ENCODE results near the gene ZNF544. TPM values are rescaled to one million over a fixed set of nuclear protein-coding genes. Genes with fewer than 3 reads are reported as not detected.

The ZNF544 gene
- total and polyA plus RNA-seq, 2 of the 8 experiments (the other 6 are each of a cell fraction or from before 2014, with no cell fraction given): 48.8 to 60.8 TPM

DNA sequence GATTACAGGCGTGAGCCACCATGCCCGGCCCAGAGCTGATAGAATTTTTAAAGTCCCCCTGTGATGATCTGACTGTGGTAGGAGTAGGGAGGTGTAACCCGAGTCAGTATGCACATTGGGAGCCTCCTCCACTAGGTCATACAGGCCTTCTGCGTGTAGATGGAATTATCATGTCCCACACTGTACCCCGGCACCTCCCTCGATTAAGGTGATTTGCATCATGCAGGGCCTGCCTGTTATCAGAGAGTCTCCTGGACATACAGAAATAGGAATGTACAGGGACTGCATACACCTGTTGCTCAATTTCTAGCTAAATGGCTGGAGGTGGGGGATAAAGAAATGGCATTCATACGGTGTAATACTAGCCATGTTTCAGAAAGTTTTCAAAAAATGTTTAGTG, 75.5 kb downstream of the ZNF544 start:
- ChIA-PET POLR2A (ENCODE audit: partially characterized antibody) (interaction anchor here (1.0 to 2.5 kb wide), 12 partner anchors 9 to 121 kb away, joined by 3 to 13 read pairs (median 4); partner anchors contain the start of genes ZNF274 and ZNF8), CTCF (ENCODE audit: partially characterized antibody) (no interaction called here)
- FAIRE-seq (no peak), DNase-seq (ENCODE audit: low read depth in 1 of 2, low spot score in 2 of 2) (no peak)
- WGBS, 2 experiments (ENCODE audit: extremely low coverage in 1 of 2, insufficient coverage in 1 of 2, insufficient read length in 1 of 2, insufficient replicate concordance in 2 of 2, low coverage in 1 of 2, low lambda C conversion rate in 2 of 2, missing lambda C conversion rate in 1 of 2): 73% methylated on average over 7 of the region's 7 CpGs; no CpG with 5 or more reads in 1 of the 2 experiments
- Histone ChIP-seq H3K56ac (replicated peaks; ENCODE audit: insufficient read length, low read depth, low read length) (no peak overlapping the region), H3K27me3 (replicated peaks in 1 of 4; ENCODE audit: control insufficient read depth in 3 of 4, extremely low read depth in 1 of 4, insufficient read depth in 3 of 4, low read length in 3 of 4) (no peaks in the 10 kb centered on the region), H2BK120ac (replicated peaks; ENCODE audit: low read depth, low read length) (no peak overlapping the region), H3K4me2 (ENCODE audit: insufficient read depth in 1 of 2, low read depth in 2 of 2, low read length in 2 of 2) (peak overlapping the region; percentile 89 to 90), H4K20me1 (replicated peaks in 1 of 2; ENCODE audit: control insufficient read depth in 1 of 2, insufficient read depth in 2 of 2, low read length in 2 of 2) (peaks cover 5 to 7% of the 10 kb centered on the region in 2 experiments), H2BK12ac (ENCODE audit: low read depth, low read length) (no peak overlapping the region), H3K14ac (ENCODE audit: insufficient read length) (no peak overlapping the region), H3K4ac (replicated peaks; ENCODE audit: insufficient read length, low read depth, low read length) (no peak overlapping the region), H2BK15ac (ENCODE audit: low read length) (no peak overlapping the region), H4K8ac (ENCODE audit: extremely low read depth, insufficient read depth, low read length) (no peak overlapping the region; the same call in 1 of the 2 replicates), H3K18ac (ENCODE audit: extremely low read depth, low read length) (no peak overlapping the region), H2AK5ac (ENCODE audit: low read depth, low read length) (no peak overlapping the region), H3K79me2 (ENCODE audit: control insufficient read depth in 1 of 2, insufficient read depth in 2 of 2, low read length in 2 of 2) (peaks cover 0 to 14% of the 10 kb centered on the region in 2 experiments; a peak in 1 of 4 replicates), H3K4me1 (replicated peaks in 1 of 4; ENCODE audit: control insufficient read depth in 3 of 4, insufficient read depth in 4 of 4, low read length in 3 of 4) (peaks cover 0 to 3% (median 1%) of the 10 kb centered on the region in 4 experiments; a peak in 3 of 7 replicates), H3K23me2 (ENCODE audit: low read depth, low read length) (peaks cover 6% of the 10 kb centered on the region), H2BK20ac (ENCODE audit: low read length) (no peak overlapping the region), H3K36me3 (ENCODE audit: control insufficient read depth in 2 of 4, insufficient read depth in 4 of 4, low read length in 3 of 4) (peaks cover 2 to 31% (median 21%) of the 10 kb centered on the region in 4 experiments; a peak in 6 of 8 replicates), H3K9ac (replicated peaks in 1 of 4; ENCODE audit: extremely low read depth in 1 of 4, low read depth in 3 of 4, low read length in 3 of 4) (no peak overlapping the region), H2AFZ (ENCODE audit: low read length) (no peak overlapping the region), H2BK5ac (ENCODE audit: low read depth, low read length) (no peak overlapping the region), H3K9me3 (ENCODE audit: insufficient read depth in 2 of 2, low read depth in 1 of 2, low read length in 1 of 2) (no peaks in the 10 kb centered on the region), H4K5ac (ENCODE audit: insufficient read length, low read depth, low read length) (no peak overlapping the region), H3K4me3 (ENCODE audit: extremely low read depth in 1 of 4, insufficient read depth in 2 of 4, low read depth in 3 of 4, low read length in 4 of 4) (peak overlapping the region in 3 of 4 experiments; percentile 54 to 98 (median 87); a peak in 4 of 8 replicates), H3K79me1 (ENCODE audit: low read depth, low read length) (no peaks in the 10 kb centered on the region; the same call in 1 of the 2 replicates), H4K91ac (replicated peaks; ENCODE audit: insufficient read length, low read length) (no peak overlapping the region), H3K27ac (ENCODE audit: low read depth, low read length) (no peak overlapping the region), H3K23ac (ENCODE audit: insufficient read length) (no peak overlapping the region)
- TF ChIP-seq RXRA (IDR thresholded peaks at IDR 0.05; ENCODE audit: insufficient read depth, low read depth, low read length): no peak
- TF ChIP-seq BRCA1 (IDR thresholded peaks at IDR 0.05; ENCODE audit: low read depth, low read length): no peak
- TF ChIP-seq TEAD4 (IDR thresholded peaks at IDR 0.05; ENCODE audit: low read depth, low read length): no peak
- peak; percentile 48; the same call in 1 of the 2 replicates for TF ChIP-seq TAF1 (IDR thresholded peaks at IDR 0.05; ENCODE audit: low read depth, low read length)
- TF ChIP-seq POU5F1 (IDR thresholded peaks at IDR 0.05; ENCODE audit: low read depth, low read length): no peak
- no peak for TF ChIP-seq NRF1 (IDR thresholded peaks at IDR 0.05; ENCODE audit: low read depth, low read length)
- no peak for TF ChIP-seq TCF12 (IDR thresholded peaks at IDR 0.05; ENCODE audit: low read depth, low read length)

Data from H1 (cell line).